HG03571 (cell line): Measurements from ENCODE around the gene ABHD14A.
A peak's percentile ranks its signal among the peaks of the same experiment; 100 is the strongest.
"Not testable (repeated sequence)": the region's sequence is repeated elsewhere in the genome, so short reads cannot be mapped to it uniquely, and the experiment has no call there.

Experiments used
- ATAC-seq: cut with Tn5 transposase; IDR thresholded peaks from one replicate; pipeline ENCODE4 v1.9.1; 2021; ENCODE audit not compliant: unreplicated experiment

Gene ABHD14A

GRCh38 chr3:51990501-51990971 is 15.7 kb downstream of the ABHD14A start:
- not testable (repeated sequence) for ATAC-seq

GRCh38 chr3:51992017-51992682 is 17.3 kb downstream of the ABHD14A start:
- ATAC-seq = no peak

- ATAC-seq = not testable (repeated sequence)
Observed at GRCh38 chr3:51993657-51994056, 18.8 kb downstream of the ABHD14A start.

GRCh38 chr3:51994530-51994929 is 19.7 kb downstream of the ABHD14A start:
- no peak for ATAC-seq

- peak; percentile 82 for ATAC-seq
Observed at GRCh38 chr3:51995346-51996163, 20.7 kb downstream of the ABHD14A start, which contains the start of gene RPL29. RPL29 (minus strand) TSS chr3:51995895; CDS start chr3:51995461, 434 bp downstream.

- no peak for ATAC-seq
Observed at GRCh38 chr3:51997172-51997571, 22.3 kb downstream of the ABHD14A start.

GRCh38 chr3:51997935-51998596 is 23.2 kb downstream of the ABHD14A start:
- no peak for ATAC-seq

- no peak for ATAC-seq
Observed at GRCh38 chr3:51998774-51999173, 23.9 kb downstream of the ABHD14A start.

- ATAC-seq = no peak
Observed at GRCh38 chr3:51999846-52000245, 25.0 kb downstream of the ABHD14A start.

- ATAC-seq = peak; percentile 73
Observed at GRCh38 chr3:52001443-52001974, 26.6 kb downstream of the ABHD14A start.

GRCh38 chr3:52002748-52003147 is 27.9 kb downstream of the ABHD14A start:
- ATAC-seq = no peak

- no peak for ATAC-seq
Observed at GRCh38 chr3:52004163-52004787, 29.4 kb downstream of the ABHD14A start.

- ATAC-seq = no peak
Observed at GRCh38 chr3:52004906-52005395, 30.1 kb downstream of the ABHD14A start.

- ATAC-seq = no peak
Observed at GRCh38 chr3:52005571-52005986, 30.7 kb downstream of the ABHD14A start.

- ATAC-seq = no peak
Observed at GRCh38 chr3:52006017-52006819, 31.4 kb downstream of the ABHD14A start.

GRCh38 chr3:52006820-52007133 is 31.9 kb downstream of the ABHD14A start:
- no peak for ATAC-seq

GRCh38 chr3:52007291-52007690 is 32.4 kb downstream of the ABHD14A start:
- no peak for ATAC-seq

GRCh38 chr3:52010431-52010830 is 35.6 kb downstream of the ABHD14A start:
- no peak for ATAC-seq

- no peak for ATAC-seq
Observed at GRCh38 chr3:52012699-52013098, 37.8 kb downstream of the ABHD14A start.
